ENCODE data around the gene SKAP1.
"Not testable (repeated sequence)": the region's sequence is repeated elsewhere in the genome, so short reads cannot be mapped to it uniquely, and the experiment has no call there.

DNA sequence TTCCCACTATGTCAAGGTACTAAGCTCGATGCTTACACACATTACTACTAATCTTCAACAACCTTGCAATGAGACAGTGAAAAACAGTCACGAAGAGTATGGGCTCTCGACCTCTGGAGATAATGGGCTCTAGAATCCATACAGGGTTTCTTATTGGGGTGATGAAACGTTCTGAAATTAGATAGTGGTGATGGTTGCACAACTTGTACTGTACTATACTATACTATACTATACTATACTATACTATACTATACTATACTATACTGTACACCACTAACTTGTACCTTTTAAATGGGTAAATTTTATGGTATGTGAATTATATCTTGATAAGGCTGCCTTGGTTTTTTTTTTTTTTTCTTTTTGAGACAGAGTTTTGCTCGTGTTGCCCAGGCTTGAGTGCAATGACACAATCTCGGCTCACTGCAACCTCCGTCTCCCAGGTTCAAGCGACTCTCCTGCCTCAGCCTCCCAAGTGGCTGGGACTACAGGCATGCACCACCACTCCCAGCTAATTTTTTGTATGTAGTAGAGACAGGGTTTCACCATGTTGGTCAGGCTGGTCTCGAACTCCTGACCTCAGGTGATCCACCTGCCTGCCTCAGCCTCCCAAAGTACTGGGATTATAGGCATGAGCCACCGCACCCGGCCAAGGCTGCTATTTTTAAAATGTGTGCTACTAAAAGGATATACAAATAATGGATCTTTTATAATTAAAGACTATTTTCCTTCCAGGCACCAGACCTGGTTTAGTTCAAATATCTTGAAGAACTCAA is 69.0 kb downstream of the SKAP1 start:
- TF ChIP-seq, protein P1, sequence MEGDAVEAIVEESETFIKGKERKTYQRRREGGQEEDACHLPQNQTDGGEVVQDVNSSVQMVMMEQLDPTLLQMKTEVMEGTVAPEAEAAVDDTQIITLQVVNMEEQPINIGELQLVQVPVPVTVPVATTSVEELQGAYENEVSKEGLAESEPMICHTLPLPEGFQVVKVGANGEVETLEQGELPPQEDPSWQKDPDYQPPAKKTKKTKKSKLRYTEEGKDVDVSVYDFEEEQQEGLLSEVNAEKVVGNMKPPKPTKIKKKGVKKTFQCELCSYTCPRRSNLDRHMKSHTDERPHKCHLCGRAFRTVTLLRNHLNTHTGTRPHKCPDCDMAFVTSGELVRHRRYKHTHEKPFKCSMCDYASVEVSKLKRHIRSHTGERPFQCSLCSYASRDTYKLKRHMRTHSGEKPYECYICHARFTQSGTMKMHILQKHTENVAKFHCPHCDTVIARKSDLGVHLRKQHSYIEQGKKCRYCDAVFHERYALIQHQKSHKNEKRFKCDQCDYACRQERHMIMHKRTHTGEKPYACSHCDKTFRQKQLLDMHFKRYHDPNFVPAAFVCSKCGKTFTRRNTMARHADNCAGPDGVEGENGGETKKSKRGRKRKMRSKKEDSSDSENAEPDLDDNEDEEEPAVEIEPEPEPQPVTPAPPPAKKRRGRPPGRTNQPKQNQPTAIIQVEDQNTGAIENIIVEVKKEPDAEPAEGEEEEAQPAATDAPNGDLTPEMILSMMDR (IDR thresholded peaks at IDR 0.05) = not testable (repeated sequence)
- TF ChIP-seq ZFX (IDR thresholded peaks at IDR 0.05; ENCODE audit: borderline replicate concordance) = not testable (repeated sequence)
